ENCODE results near the gene GNG7.
"Not testable (repeated sequence)": the region's sequence is repeated elsewhere in the genome, so short reads cannot be mapped to it uniquely, and the experiment has no call there.

GNG7 gene

GRCh38 chr19:2495651-2496316 is 206.7 kb downstream of the GNG7 start:
- no peak for DNase-seq

- no peak for DNase-seq
Measured at GRCh38 chr19:2495130-2495641, 207.3 kb downstream of the GNG7 start.

- peak; percentile 38 for DNase-seq
Measured at GRCh38 chr19:2494447-2495129, 207.9 kb downstream of the GNG7 start.

- no peak for DNase-seq
Measured at GRCh38 chr19:2494084-2494446, 208.4 kb downstream of the GNG7 start.

GRCh38 chr19:2493448-2493847 is 209.0 kb downstream of the GNG7 start:
- not testable (repeated sequence) for DNase-seq

- no peak for DNase-seq
Measured at GRCh38 chr19:2492870-2493269, 209.6 kb downstream of the GNG7 start.

GRCh38 chr19:2491130-2491801 is 211.2 kb downstream of the GNG7 start:
- DNase-seq = no peak

GRCh38 chr19:2490659-2491058 is 211.8 kb downstream of the GNG7 start:
- no peak for DNase-seq

- DNase-seq = no peak
Measured at GRCh38 chr19:2488942-2489731, 213.4 kb downstream of the GNG7 start.

GRCh38 chr19:2488405-2488941 is 214.0 kb downstream of the GNG7 start:
- no peak for DNase-seq

- no peak for DNase-seq
Measured at GRCh38 chr19:2487842-2488241, 214.7 kb downstream of the GNG7 start.

GRCh38 chr19:2487090-2487489 is 215.4 kb downstream of the GNG7 start:
- no peak for DNase-seq

- no peak for DNase-seq
Measured at GRCh38 chr19:2485428-2485827, 217.1 kb downstream of the GNG7 start.

GRCh38 chr19:2484178-2484937 is 218.1 kb downstream of the GNG7 start:
- no peak for DNase-seq

GRCh38 chr19:2483484-2484151 is 218.9 kb downstream of the GNG7 start:
- no peak for DNase-seq

GRCh38 chr19:2483084-2483483 is 219.4 kb downstream of the GNG7 start:
- no peak for DNase-seq

GRCh38 chr19:2482354-2483038 is 220.0 kb downstream of the GNG7 start:
- no peak for DNase-seq

GRCh38 chr19:2481466-2481865 is 221.0 kb downstream of the GNG7 start:
- DNase-seq = no peak

- no peak for DNase-seq
Measured at GRCh38 chr19:2479556-2480194, 222.8 kb downstream of the GNG7 start.

Measured in CD4-positive, alpha-beta T cell treated with Interleukin-4 for 4 hours (primary cell).